HEK293 (cell line): ENCODE measurements around the gene EIF1.

ENCODE experiments used
- CTCF ChIA-PET: fragments of 350-600 bp; formaldehyde crosslinking; extraction: SDS; loops from one replicate; lab custom pipeline; 2021; ENCODE audit warnings: antibody characterized with exemption; lab: Yijun Ruan, JAX
- POLR2A ChIA-PET: fragments of 300-600 bp; formaldehyde crosslinking; extraction: SDS; loops from one replicate; lab custom pipeline; 2020; ENCODE audit warnings: antibody characterized with exemption, inconsistent platforms; lab: Yijun Ruan, JAX
- H3K27ac ChIP-seq: fragments of 200-500 bp; sonication (Bioruptor generic); 2 replicates; pipeline ENCODE4 v1.5.1; 2014; ENCODE audit warnings: low read depth, low read length, control low read depth, inconsistent platforms; ENCODE audit errors: extremely low read depth
- H3K36me3 ChIP-seq, 2 experiments: fragments of 200-500 bp in 1 of 2; sonication (Bioruptor generic) in 1 of 2; 1 replicate in 1 of 2; 2 replicates in 1 of 2; pipeline ENCODE4 v1.5.1; 2014 to 2017; ENCODE audit warnings: inconsistent platforms in 2 of 2, low read length in 2 of 2; ENCODE audit not compliant: control insufficient read depth in 2 of 2, insufficient read depth in 1 of 2
- H3K4me1 ChIP-seq: fragments of 200-500 bp; sonication (Bioruptor generic); 2 replicates; pipeline ENCODE4 v1.5.1; 2014; ENCODE audit warnings: mild to moderate bottlenecking, low read length, inconsistent platforms; ENCODE audit not compliant: control insufficient read depth, insufficient read depth
- H3K4me3 ChIP-seq: 2 replicates; pipeline ENCODE4 v1.5.1; 2011; ENCODE audit warnings: low read depth, mild to moderate bottlenecking, control low read depth, low read length, moderate library complexity
- H3K9me3 ChIP-seq: fragments of 200-500 bp; sonication (Bioruptor generic); 2 replicates; pipeline ENCODE4 v1.5.1; 2014; ENCODE audit warnings: low read depth, low read length, inconsistent platforms; ENCODE audit not compliant: control insufficient read depth, insufficient read depth
- BCL6B ChIP-seq: fragments of 450-650 bp; formaldehyde crosslinking; IDR thresholded peaks from 2 replicates; pipeline ENCODE4 v1.5.1; 2017; ENCODE audit warnings: missing biosample characterization, missing genetic modification characterization
- FEZF1 ChIP-seq: fragments of 450-650 bp; formaldehyde crosslinking; IDR thresholded peaks from 2 replicates; pipeline ENCODE4 v1.5.1; 2016; ENCODE audit warnings: missing biosample characterization, missing genetic modification characterization
- GLI2 ChIP-seq: fragments of 450-650 bp; formaldehyde crosslinking; IDR thresholded peaks from 2 replicates; pipeline ENCODE4; 2017; ENCODE audit warnings: missing biosample characterization, missing genetic modification characterization, low read depth, borderline replicate concordance
- PBX3 ChIP-seq: sonication (generic); formaldehyde crosslinking; IDR thresholded peaks from 2 replicates; pipeline ENCODE4 v1.8.1; 2022; ENCODE audit warnings: mild to moderate bottlenecking, moderate library complexity, missing genetic modification reagents
- PRDM4 ChIP-seq: fragments of 450-650 bp; formaldehyde crosslinking; IDR thresholded peaks from 2 replicates; pipeline ENCODE4 v1.5.1; 2017; ENCODE audit warnings: missing biosample characterization, missing genetic modification characterization
- REST ChIP-seq: fragments of 450-650 bp; formaldehyde crosslinking; IDR thresholded peaks from 2 replicates; pipeline ENCODE4 v1.5.1; 2016; ENCODE audit warnings: missing biosample characterization, missing genetic modification characterization
- SCRT2 ChIP-seq: fragments of 450-650 bp; formaldehyde crosslinking; IDR thresholded peaks from 2 replicates; pipeline ENCODE4 v1.5.1; 2016; ENCODE audit warnings: missing biosample characterization, missing genetic modification characterization
- ZBTB26 ChIP-seq: fragments of 450-650 bp; formaldehyde crosslinking; optimal IDR thresholded peaks from 2 replicates; pipeline ENCODE3; 2016; ENCODE audit warnings: missing biosample characterization, mild to moderate bottlenecking, missing genetic modification characterization
- ZBTB44 ChIP-seq: fragments of 450-650 bp; IDR thresholded peaks from 2 replicates; pipeline ENCODE4 v1.5.1; 2018; ENCODE audit warnings: missing biosample characterization, mild to moderate bottlenecking, missing genetic modification characterization
- ZBTB6 ChIP-seq: fragments of 450-650 bp; formaldehyde crosslinking; IDR thresholded peaks from 2 replicates; pipeline ENCODE4 v1.5.1; 2017; ENCODE audit warnings: missing biosample characterization, missing genetic modification characterization
- ZFHX2 ChIP-seq: fragments of 450-650 bp; formaldehyde crosslinking; conservative IDR thresholded peaks from 2 replicates; pipeline ENCODE4 v1.5.1; 2016; ENCODE audit warnings: missing biosample characterization, missing genetic modification characterization
- ZFP41 ChIP-seq: fragments of 450-650 bp; formaldehyde crosslinking; IDR thresholded peaks from 2 replicates; pipeline ENCODE4 v1.5.1; 2016; ENCODE audit warnings: missing biosample characterization, missing genetic modification characterization, borderline replicate concordance
- ZNF140 ChIP-seq: fragments of 450-650 bp; formaldehyde crosslinking; IDR thresholded peaks from 2 replicates; pipeline ENCODE4 v1.5.1; 2016; ENCODE audit warnings: missing biosample characterization, missing genetic modification characterization
- ZNF148 ChIP-seq: fragments of 450-650 bp; formaldehyde crosslinking; IDR thresholded peaks from 2 replicates; pipeline ENCODE4 v1.5.0; 2017; ENCODE audit warnings: missing biosample characterization, missing genetic modification characterization, borderline replicate concordance
- ZNF596 ChIP-seq: fragments of 450-650 bp; IDR thresholded peaks from 2 replicates; pipeline ENCODE4 v1.5.0; 2018; ENCODE audit warnings: missing biosample characterization, mild to moderate bottlenecking, missing genetic modification characterization, moderate library complexity
- ZNF677 ChIP-seq: fragments of 450-650 bp; IDR thresholded peaks from 2 replicates; pipeline ENCODE4 v1.5.0; 2018; ENCODE audit warnings: missing biosample characterization, mild to moderate bottlenecking, missing genetic modification characterization, moderate library complexity
- ZSCAN30 ChIP-seq: fragments of 450-650 bp; IDR thresholded peaks from 2 replicates; pipeline ENCODE4 v1.5.1; 2018; ENCODE audit warnings: missing biosample characterization, mild to moderate bottlenecking, missing genetic modification characterization, moderate library complexity

Gene EIF1

GRCh38 chr17:41680426-41681040, 8.2 kb upstream of the EIF1 start:
- H3K9me3 ChIP-seq = no peaks in the 10 kb centered on the region
- TF ChIP-seq GLI2 (tag by site-specific recombination) = no peak
- TF ChIP-seq ZNF677 (tag by site-specific recombination) = no peak
- no peak for TF ChIP-seq ZNF148 (tag by site-specific recombination)
- no peak for TF ChIP-seq ZBTB26 (tag by site-specific recombination)
- TF ChIP-seq SCRT2 (tag by site-specific recombination) = no peak
- TF ChIP-seq REST = no peak
- no peak for TF ChIP-seq PBX3 (CRISPR knock-in tag)
- no peak for TF ChIP-seq ZBTB44 (tag by site-specific recombination)
- no peak for TF ChIP-seq ZFHX2 (tag by site-specific recombination)
- TF ChIP-seq FEZF1 (tag by site-specific recombination) = no peak
- no peak for TF ChIP-seq ZBTB6 (tag by site-specific recombination)
- TF ChIP-seq PRDM4 (tag by site-specific recombination) = no peak
- TF ChIP-seq BCL6B (tag by site-specific recombination) = no peak
- TF ChIP-seq ZFP41 (tag by site-specific recombination) = no peak
- TF ChIP-seq ZNF140 (tag by site-specific recombination) = no peak
- TF ChIP-seq ZNF596 (tag by site-specific recombination) = no peak
- no peak for TF ChIP-seq ZSCAN30 (tag by site-specific recombination)
- TF ChIP-seq, all 188 proteins: peak for 0
- Histone ChIP-seq H3K4me3 (no peak overlapping the region), H3K4me1 (no peaks in the 10 kb centered on the region), H3K27ac (no peak overlapping the region), H3K36me3 (no peaks in the 10 kb centered on the region)
- POLR2A ChIA-PET = interaction anchor here (0.9 to 3.9 kb wide), 2 partner anchors 9 to 54 kb away, joined by 3 to 104 read pairs; partner anchors contain the start of gene EIF1
- CTCF ChIA-PET = interaction anchor here (0.6 to 9.2 kb wide), 5 partner anchors 14 to 283 kb away, joined by 3 to 126 read pairs (median 5); no protein-coding TSS in a partner anchor
